Stimulated activated CD4-positive, alpha-beta T cell treated with anti-CD3 and anti-CD28 coated beads, Interleukin-4, amount 100 ng/mL, for 48 hours (primary cell): ENCODE data around the gene ARHGAP40.

Source experiments
- DNase-seq, 2 donors: peaks; one replicate each; pipeline ENCODE4 v3.0.0-alpha.2; 2020; ENCODE audit warnings: low read depth in 2 of 2

The ARHGAP40 gene

GRCh38 chr20:38680500-38681306, 79.1 kb downstream of the ARHGAP40 start:
- DNase-seq, result peak in 1 of 2 donors; percentile 7

GRCh38 chr20:38685271-38685670, 83.7 kb downstream of the ARHGAP40 start:
- no peak for DNase-seq

DNA sequence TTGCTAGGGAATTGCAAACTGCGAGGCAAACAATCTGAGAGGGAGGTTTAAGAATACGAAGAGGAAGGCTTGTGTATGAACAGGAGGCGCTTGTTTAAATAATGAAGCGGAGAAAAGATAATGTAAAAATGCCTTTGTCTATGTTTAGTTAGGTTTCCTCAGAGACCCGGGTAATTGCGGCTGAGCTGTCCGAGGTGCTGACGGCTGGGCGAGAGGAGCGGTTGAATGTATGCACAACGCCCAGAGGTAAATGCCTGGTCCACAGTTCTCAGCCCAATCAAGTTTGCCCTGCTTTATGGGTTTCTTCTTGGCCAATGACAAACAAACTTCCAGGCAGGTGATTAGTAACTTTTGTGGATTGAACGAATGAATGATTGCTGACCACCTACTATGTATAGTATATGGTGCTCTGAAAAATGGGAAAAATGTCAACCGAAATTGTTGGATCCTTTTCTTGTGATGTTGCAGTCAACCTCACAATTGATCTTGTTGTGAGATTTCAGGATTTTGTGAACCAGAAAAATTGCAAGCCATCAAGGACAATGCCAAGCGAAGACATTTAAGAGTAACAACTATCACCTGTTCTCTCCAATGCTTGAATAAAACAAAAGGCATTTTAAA, 84.4 kb downstream of the ARHGAP40 start:
- DNase-seq, result peak; percentile 22 to 30

GRCh38 chr20:38692436-38693411, 91.1 kb downstream of the ARHGAP40 start:
- peak; percentile 19 to 46 for DNase-seq

DNA sequence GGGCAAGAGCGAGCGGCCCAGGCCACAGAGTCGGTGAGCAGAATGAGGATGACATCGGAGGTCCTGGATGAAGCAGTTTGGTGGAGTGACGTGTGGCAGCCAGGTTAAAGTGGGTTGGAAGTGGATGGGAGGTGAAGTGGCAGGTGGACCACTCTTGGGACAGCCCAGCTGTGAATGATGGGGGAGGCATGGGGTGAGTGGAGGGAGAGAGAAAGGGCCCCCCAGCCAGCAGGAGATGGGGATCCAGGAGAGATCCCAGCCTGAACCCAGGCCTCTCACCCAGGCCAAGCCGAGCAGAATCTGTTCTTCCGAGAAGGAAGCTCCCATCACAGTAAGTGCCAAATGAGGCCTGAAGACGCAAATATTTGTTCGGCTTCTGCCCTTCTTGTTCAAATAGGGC, 95.7 kb downstream of the ARHGAP40 start:
- no peak for DNase-seq

GRCh38 chr20:38698541-38698940, 96.9 kb downstream of the ARHGAP40 start:
- DNase-seq, result no peak

GRCh38 chr20:38700141-38700540, 98.5 kb downstream of the ARHGAP40 start:
- DNase-seq, result no peak
